GM23338 (cell line): Measurements from ENCODE around the gene MAP1LC3B2. TPM values are rescaled to one million over a fixed set of nuclear protein-coding genes. Genes with fewer than 3 reads are reported as not detected.
A peak's percentile ranks its signal among the peaks of the same experiment; 100 is the strongest.

Experiments used
- ATAC-seq: fragments of 200-7000 bp; cut with Tn5 transposase; 3 replicates; pipeline ENCODE4 v1.9.1; 2020
- DNase-seq: peaks from one replicate; pipeline ENCODE4 v3.0.0-alpha.2; 2015; ENCODE audit warnings: low spot score
- H2AFZ ChIP-seq: fragments of 200-600 bp; sonication (generic); 2 replicates; pipeline ENCODE4 v1.8.0; 2016; ENCODE audit warnings: antibody characterized with exemption, mild to moderate bottlenecking, moderate library complexity
- H3F3A ChIP-seq: fragments of 200-600 bp; sonication (generic); replicated peaks from 2 replicates; pipeline ENCODE4 v1.8.0; 2017; ENCODE audit warnings: antibody characterized with exemption, mixed run types, low read depth
- H3K27ac ChIP-seq: fragments of 200-600 bp; sonication (generic); 2 replicates; pipeline ENCODE4 v1.6.1; 2016; ENCODE audit warnings: low read depth
- H3K27me3 ChIP-seq: fragments of 200-600 bp; sonication (generic); 2 replicates; pipeline ENCODE4 v1.8.0; 2016; ENCODE audit warnings: mild to moderate bottlenecking, mixed run types, moderate library complexity; ENCODE audit not compliant: insufficient read depth
- H3K36me3 ChIP-seq: fragments of 200-600 bp; sonication (generic); 2 replicates; pipeline ENCODE4 v1.8.0; 2016; ENCODE audit warnings: mild to moderate bottlenecking; ENCODE audit not compliant: insufficient read depth
- H3K4me1 ChIP-seq: fragments of 200-600 bp; sonication (generic); 2 replicates; pipeline ENCODE4 v1.8.0; 2016; ENCODE audit warnings: mild to moderate bottlenecking, moderate library complexity; ENCODE audit not compliant: insufficient read depth
- H3K4me2 ChIP-seq: fragments of 200-600 bp; sonication (generic); 2 replicates; pipeline ENCODE4 v1.7.1; 2017; ENCODE audit warnings: mixed run types
- H3K4me3 ChIP-seq: fragments of 200-600 bp; sonication (generic); 2 replicates; pipeline ENCODE4 v1.6.1; 2016; ENCODE audit warnings: mixed run types
- H3K79me2 ChIP-seq: fragments of 200-600 bp; sonication (generic); replicated peaks from 2 replicates; pipeline ENCODE4 v1.8.0; 2017; ENCODE audit warnings: mild to moderate bottlenecking; ENCODE audit not compliant: insufficient read depth
- H3K9me2 ChIP-seq: fragments of 200-600 bp; sonication (generic); 2 replicates; pipeline ENCODE4 v1.8.0; 2017; ENCODE audit not compliant: insufficient read depth
- H4K20me1 ChIP-seq: fragments of 200-600 bp; sonication (generic); replicated peaks from 2 replicates; pipeline ENCODE4 v1.8.0; 2017; ENCODE audit warnings: mild to moderate bottlenecking; ENCODE audit not compliant: insufficient read depth
- H3K27ac Mint-ChIP-seq: 2 replicates; pipeline ENCODE4 v1.8.0; 2020; ENCODE audit warnings: inconsistent platforms, mild to moderate bottlenecking, moderate library complexity, mixed read lengths
- H3K27me3 Mint-ChIP-seq: 3 replicates; pipeline ENCODE4 v1.8.0; 2022; ENCODE audit warnings: low read depth, mild to moderate bottlenecking, moderate library complexity, mixed read lengths, inconsistent platforms; ENCODE audit not compliant: insufficient read depth, poor library complexity
- H3K36me3 Mint-ChIP-seq: 3 replicates; pipeline ENCODE4 v1.8.0; 2021; ENCODE audit warnings: low read depth, mild to moderate bottlenecking, inconsistent platforms, moderate library complexity, mixed read lengths
- H3K4me1 Mint-ChIP-seq: 3 replicates; pipeline ENCODE4 v1.8.0; 2020; ENCODE audit warnings: mild to moderate bottlenecking, inconsistent platforms, mixed read lengths
- H3K4me3 Mint-ChIP-seq: 3 replicates; pipeline ENCODE4 v1.8.0; 2021; ENCODE audit warnings: moderate library complexity, mild to moderate bottlenecking, inconsistent platforms, mixed read lengths
- H3K9me3 Mint-ChIP-seq: 3 replicates; pipeline ENCODE4 v1.8.0; 2020; ENCODE audit warnings: moderate library complexity, mild to moderate bottlenecking, inconsistent platforms, mixed read lengths
- CREB1 ChIP-seq: fragments of 250-450 bp; sonication (Bioruptor Pico); IDR thresholded peaks from 2 replicates; pipeline ENCODE4 v1.5.0; 2020; ENCODE audit warnings: low read depth, mild to moderate bottlenecking, moderate library complexity
- ETS1 ChIP-seq: IDR thresholded peaks from 2 replicates; pipeline ENCODE4 v1.6.1; 2016; ENCODE audit warnings: antibody characterized with exemption
- EZH2phosphoT487 ChIP-seq: fragments of 200-600 bp; sonication (generic); IDR thresholded peaks from one replicate; pipeline ENCODE4 v1.8.1; 2018; ENCODE audit warnings: antibody characterized with exemption; ENCODE audit not compliant: unreplicated experiment
- JUNB ChIP-seq: IDR thresholded peaks from one replicate; pipeline ENCODE4 v1.6.1; 2016; ENCODE audit warnings: antibody characterized with exemption; ENCODE audit not compliant: unreplicated experiment
- NANOG ChIP-seq: IDR thresholded peaks from 2 replicates; pipeline ENCODE4 v1.6.1; 2016; ENCODE audit warnings: antibody characterized with exemption, borderline replicate concordance
- POLR2AphosphoS5 ChIP-seq: IDR thresholded peaks from 2 replicates; pipeline ENCODE4 v1.6.1; 2016; ENCODE audit warnings: antibody characterized with exemption, low read depth
- REST ChIP-seq: IDR thresholded peaks from one replicate; pipeline ENCODE4 v1.6.1; 2018; ENCODE audit warnings: antibody characterized with exemption; ENCODE audit not compliant: unreplicated experiment
- ZNF331 ChIP-seq: fragments of 250-450 bp; sonication (Bioruptor Pico); IDR thresholded peaks from 2 replicates; pipeline ENCODE4 v1.5.0; 2020; ENCODE audit warnings: low read depth, mild to moderate bottlenecking, moderate library complexity
- polyA plus RNA-seq: library from polyadenylated mRNA; unstranded; fragments of >200 nt; fragmentation: Nextera tagmentation; extraction: Ambion mirVana; gene quantifications from 2 replicates; pipeline ENCODE4 v1.2.1, GENCODE V29; 2016
- total RNA-seq: library from RNA; depleted of rRNA; stranded (reverse); fragments of >200 nt; shearing (Covaris generic); gene quantifications from 2 replicates; pipeline ENCODE4 v1.2.3, GENCODE V29; 2014
- TF ChIP-seq, protein P1 (sequence below), 2 experiments: fragments of 200-600 bp in 1 of 2; sonication (generic) in 1 of 2; conservative IDR thresholded peaks; 2 replicates each; pipeline versions ENCODE4 v1.5.1 to v1.6.1; 2016 to 2017; ENCODE audit warnings: antibody characterized with exemption in 2 of 2, low read depth in 2 of 2, mild to moderate bottlenecking in 2 of 2, moderate library complexity in 1 of 2

Gene MAP1LC3B2
- total and polyA plus RNA-seq, 2 experiments from 2014 or later: 1.3 to 6.7 TPM

GRCh38 chr12:116568203-116568602 lies 9.0 kb downstream of the MAP1LC3B2 start:
- Histone ChIP-seq H3K9me2 (no peaks in the 10 kb centered on the region), H3K79me2 (no peaks in the 10 kb centered on the region), H3K27me3 (no peaks in the 10 kb centered on the region), H3K36me3 (no peaks in the 10 kb centered on the region), H3K4me1 (no peaks in the 10 kb centered on the region), H2AFZ (peak overlapping the region; percentile 16; the same call in 1 of the 2 replicates), H4K20me1 (no peaks in the 10 kb centered on the region), H3K27ac (no peak overlapping the region), H3F3A (no peaks in the 10 kb centered on the region), H3K4me2 (no peak overlapping the region), H3K4me3 (no peak overlapping the region)
- Mint-ChIP-seq H3K4me3 (no peak overlapping the region), H3K36me3 (peaks cover 10% of the 10 kb centered on the region; the same call in 1 of the 3 replicates), H3K27ac (no peak overlapping the region), H3K27me3 (peaks cover 2% of the 10 kb centered on the region), H3K4me1 (no peaks in the 10 kb centered on the region), H3K9me3 (peaks cover 15% of the 10 kb centered on the region)
- no peak for TF ChIP-seq ZNF331 (CRISPR knock-in tag)
- TF ChIP-seq, protein P1, sequence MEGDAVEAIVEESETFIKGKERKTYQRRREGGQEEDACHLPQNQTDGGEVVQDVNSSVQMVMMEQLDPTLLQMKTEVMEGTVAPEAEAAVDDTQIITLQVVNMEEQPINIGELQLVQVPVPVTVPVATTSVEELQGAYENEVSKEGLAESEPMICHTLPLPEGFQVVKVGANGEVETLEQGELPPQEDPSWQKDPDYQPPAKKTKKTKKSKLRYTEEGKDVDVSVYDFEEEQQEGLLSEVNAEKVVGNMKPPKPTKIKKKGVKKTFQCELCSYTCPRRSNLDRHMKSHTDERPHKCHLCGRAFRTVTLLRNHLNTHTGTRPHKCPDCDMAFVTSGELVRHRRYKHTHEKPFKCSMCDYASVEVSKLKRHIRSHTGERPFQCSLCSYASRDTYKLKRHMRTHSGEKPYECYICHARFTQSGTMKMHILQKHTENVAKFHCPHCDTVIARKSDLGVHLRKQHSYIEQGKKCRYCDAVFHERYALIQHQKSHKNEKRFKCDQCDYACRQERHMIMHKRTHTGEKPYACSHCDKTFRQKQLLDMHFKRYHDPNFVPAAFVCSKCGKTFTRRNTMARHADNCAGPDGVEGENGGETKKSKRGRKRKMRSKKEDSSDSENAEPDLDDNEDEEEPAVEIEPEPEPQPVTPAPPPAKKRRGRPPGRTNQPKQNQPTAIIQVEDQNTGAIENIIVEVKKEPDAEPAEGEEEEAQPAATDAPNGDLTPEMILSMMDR (conservative IDR thresholded peaks at IDR 0.05; ENCODE audit: low read depth in 2 of 2): 0 out of 4 replicates have a peak, but pooled peaks of 1 of the 2 experiments have one; percentile 14
- no peak for ATAC-seq
- DNase-seq: no peak

- TF ChIP-seq JUNB (no peak), CREB1 (CRISPR knock-in tag) (no peak), EZH2phosphoT487 (no peak), ZNF331 (CRISPR knock-in tag) (no peak), NANOG (no peak), POLR2AphosphoS5 (no peak), ETS1 (no peak), REST (no peak)
- TF ChIP-seq, protein P1 (conservative IDR thresholded peaks at IDR 0.05; ENCODE audit: low read depth in 2 of 2): no peak
- H3K36me3 Mint-ChIP-seq: no peaks in the 10 kb centered on the region
- H3K27ac Mint-ChIP-seq: no peak overlapping the region
- no peak for ATAC-seq
- Histone ChIP-seq H2AFZ (no peak overlapping the region), H3K27ac (no peak overlapping the region), H4K20me1 (no peaks in the 10 kb centered on the region), H3K79me2 (no peaks in the 10 kb centered on the region), H3K36me3 (no peaks in the 10 kb centered on the region), H3K4me1 (no peaks in the 10 kb centered on the region), H3K27me3 (no peaks in the 10 kb centered on the region), H3K9me2 (no peaks in the 10 kb centered on the region), H3F3A (no peaks in the 10 kb centered on the region), H3K4me2 (no peak overlapping the region), H3K4me3 (no peak overlapping the region)
- DNase-seq: no peak
- H3K4me1 Mint-ChIP-seq: 0 out of 3 replicates have a peak, but pooled peaks cover 2% of the 10 kb centered on the region
- H3K9me3 Mint-ChIP-seq: no peaks in the 10 kb centered on the region; the same call in 2 of the 3 replicates
- H3K4me3 Mint-ChIP-seq: no peak overlapping the region
- peaks cover 2% of the 10 kb centered on the region for H3K27me3 Mint-ChIP-seq
These were observed 11.9 kb downstream of the MAP1LC3B2 start for GRCh38 chr12:116571089-116571488.
